K562 (cell line): ENCODE results near the gene ITGA3. TPM values are rescaled to one million over a fixed set of nuclear protein-coding genes. Genes with fewer than 3 reads are reported as not detected.

Experiments used
- BMI1 ChIP-seq: fragments of 150-350 bp; IDR thresholded peaks from 2 replicates; pipeline ENCODE4 v1.6.1; 2014; ENCODE audit warnings: low read length
- KDM2B ChIP-seq: fragments of 250-450 bp; sonication (Bioruptor Pico); IDR thresholded peaks from 2 replicates; pipeline ENCODE4 v1.8.0; 2021; ENCODE audit warnings: mild to moderate bottlenecking, moderate library complexity
- MAZ ChIP-seq, 2 experiments: fragments of 450-650 bp in 1 of 2; sonication (generic) in 1 of 2; formaldehyde crosslinking; IDR thresholded peaks in 1 of 2; conservative IDR thresholded peaks in 1 of 2; 2 replicates each; pipeline versions ENCODE4 v1.4.0 to v1.5.0; 2020; ENCODE audit warnings: mild to moderate bottlenecking in 1 of 2, missing genetic modification reagents in 1 of 2
- NRF1 ChIP-seq, 2 experiments: fragments of 450-650 bp; IDR thresholded peaks in 1 of 2; conservative IDR thresholded peaks in 1 of 2; 2 replicates each; pipeline ENCODE4 v1.6.1; 2014; ENCODE audit warnings: mild to moderate bottlenecking in 2 of 2
- ZNF699 ChIP-seq: fragments of 250-450 bp; sonication (Bioruptor Pico); IDR thresholded peaks from 2 replicates; pipeline ENCODE4 v1.8.0; 2021; ENCODE audit warnings: mild to moderate bottlenecking, moderate library complexity; ENCODE audit not compliant: insufficient replicate concordance
- polyA plus RNA-seq, 8 experiments: library from polyadenylated mRNA; depleted of rRNA in 4 of 8; stranded (reverse) in 5 of 8; unstranded in 3 of 8; fragments of >200 nt; fragmentation: Nextera tagmentation in 2 of 8; fragmentation: Illumina TruSeq in 1 of 8; extraction: Ambion mirVana in 2 of 8; extraction: Trizol in 1 of 8; gene quantifications; 2 replicates each; pipeline versions ENCODE4 v1.2.1 to v1.2.3, GENCODE V29; 2011 to 2014; ENCODE audit warnings: inconsistent platforms in 1 of 8, missing spikeins in 1 of 8
- total RNA-seq, 7 experiments: library from RNA; depleted of rRNA in 6 of 7; stranded (reverse); fragments of >200 nt in 6 of 7; fragmentation: Illumina TruSeq in 2 of 7; extraction: Trizol in 2 of 7; gene quantifications; 2 replicates each; pipeline versions ENCODE4 v1.2.1 to v1.2.3, GENCODE V29; 2011 to 2021; ENCODE audit warnings: low replicate concordance in 1 of 7
- TF ChIP-seq, protein P1 (sequence below): fragments of 450-650 bp; formaldehyde crosslinking; IDR thresholded peaks from 2 replicates; pipeline ENCODE4 v1.4.0; 2020; ENCODE audit warnings: mild to moderate bottlenecking
- TF ChIP-seq, protein P2 (sequence below): fragments of 250-450 bp; sonication (Bioruptor Pico); IDR thresholded peaks from 2 replicates; pipeline ENCODE4 v1.8.0; 2021; ENCODE audit warnings: moderate library complexity, mild to moderate bottlenecking, inconsistent platforms
- TF ChIP-seq, protein P3 (sequence below): sonication (generic); formaldehyde crosslinking; IDR thresholded peaks from 2 replicates; pipeline ENCODE4 v1.8.0; 2022; ENCODE audit warnings: mild to moderate bottlenecking, low read depth, missing genetic modification reagents
- TF ChIP-seq, protein P4 (sequence below): sonication (generic); formaldehyde crosslinking; IDR thresholded peaks from 2 replicates; pipeline ENCODE4 v1.8.1; 2023; ENCODE audit warnings: mild to moderate bottlenecking, missing genetic modification reagents
- TF ChIP-seq, protein P5 (sequence below): fragments of 200-800 bp; sonication (Bioruptor generic); IDR thresholded peaks from 2 replicates; pipeline ENCODE4 v1.6.1; 2017; ENCODE audit warnings: missing genetic modification characterization, missing compliant biosample characterization
- TF ChIP-seq, protein P6 (sequence below): fragments of 150-350 bp; IDR thresholded peaks from 2 replicates; pipeline ENCODE4 v1.6.1; 2014; ENCODE audit warnings: low read depth, mild to moderate bottlenecking, low read length, borderline replicate concordance
- TF ChIP-seq, protein P7 (sequence below): sonication (generic); formaldehyde crosslinking; IDR thresholded peaks from 2 replicates; pipeline ENCODE4 v1.8.0; 2023; ENCODE audit warnings: mild to moderate bottlenecking, missing genetic modification reagents

Gene ITGA3
- total and polyA plus RNA-seq, 9 of the 15 experiments (the other 6 are each of a cell fraction or from before 2014, with no cell fraction given) = 0.03 to 0.75 (median 0.14) TPM; not detected in 2

DNA sequence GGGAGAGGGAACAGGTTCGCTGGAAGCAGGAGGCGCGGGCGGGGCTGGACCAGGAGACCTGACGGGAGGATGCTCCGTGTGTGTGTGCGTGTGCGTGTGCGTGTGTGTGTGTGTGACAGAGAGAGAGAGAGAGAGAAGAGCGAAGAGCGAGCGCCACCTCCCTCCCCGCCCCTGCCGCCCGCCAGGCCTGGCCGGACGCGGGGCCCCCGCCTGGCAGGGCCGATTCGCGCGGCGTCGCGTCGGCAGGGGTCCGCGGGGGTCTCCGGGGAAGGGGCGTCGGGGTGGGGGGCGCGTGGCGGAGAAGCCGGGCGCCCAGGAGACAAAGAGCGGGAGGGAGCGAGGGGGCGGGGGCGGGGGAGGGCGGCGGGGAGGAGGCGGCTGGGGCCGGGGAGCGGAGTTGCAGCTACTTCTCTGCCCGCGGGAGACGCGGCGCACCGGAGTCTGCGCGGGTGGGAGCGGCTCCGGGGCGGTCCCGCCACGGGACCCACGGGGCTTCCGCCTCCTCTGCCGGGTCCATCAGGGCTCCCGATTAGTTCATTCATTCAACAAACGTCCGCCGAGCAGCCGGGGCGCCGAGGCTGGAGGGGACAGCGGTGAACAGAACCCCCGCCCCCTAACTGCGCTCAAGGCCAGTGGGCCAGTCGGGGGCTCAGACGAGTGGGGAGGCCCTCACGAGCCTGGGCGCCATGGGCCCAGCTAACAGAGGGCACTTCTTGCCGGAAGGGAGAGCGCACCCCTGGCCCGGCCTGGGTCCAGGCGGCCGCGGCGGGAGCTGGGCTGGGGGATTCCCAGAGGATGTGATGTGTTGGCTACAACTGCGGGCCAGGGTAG is 74.0 kb downstream of the ITGA3 start, which contains the start of gene SAMD14 (continued):
- TF ChIP-seq, protein P1, sequence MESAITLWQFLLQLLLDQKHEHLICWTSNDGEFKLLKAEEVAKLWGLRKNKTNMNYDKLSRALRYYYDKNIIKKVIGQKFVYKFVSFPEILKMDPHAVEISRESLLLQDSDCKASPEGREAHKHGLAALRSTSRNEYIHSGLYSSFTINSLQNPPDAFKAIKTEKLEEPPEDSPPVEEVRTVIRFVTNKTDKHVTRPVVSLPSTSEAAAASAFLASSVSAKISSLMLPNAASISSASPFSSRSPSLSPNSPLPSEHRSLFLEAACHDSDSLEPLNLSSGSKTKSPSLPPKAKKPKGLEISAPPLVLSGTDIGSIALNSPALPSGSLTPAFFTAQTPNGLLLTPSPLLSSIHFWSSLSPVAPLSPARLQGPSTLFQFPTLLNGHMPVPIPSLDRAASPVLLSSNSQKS (CRISPR knock-in tag) = no peak
- TF ChIP-seq, protein P2, sequence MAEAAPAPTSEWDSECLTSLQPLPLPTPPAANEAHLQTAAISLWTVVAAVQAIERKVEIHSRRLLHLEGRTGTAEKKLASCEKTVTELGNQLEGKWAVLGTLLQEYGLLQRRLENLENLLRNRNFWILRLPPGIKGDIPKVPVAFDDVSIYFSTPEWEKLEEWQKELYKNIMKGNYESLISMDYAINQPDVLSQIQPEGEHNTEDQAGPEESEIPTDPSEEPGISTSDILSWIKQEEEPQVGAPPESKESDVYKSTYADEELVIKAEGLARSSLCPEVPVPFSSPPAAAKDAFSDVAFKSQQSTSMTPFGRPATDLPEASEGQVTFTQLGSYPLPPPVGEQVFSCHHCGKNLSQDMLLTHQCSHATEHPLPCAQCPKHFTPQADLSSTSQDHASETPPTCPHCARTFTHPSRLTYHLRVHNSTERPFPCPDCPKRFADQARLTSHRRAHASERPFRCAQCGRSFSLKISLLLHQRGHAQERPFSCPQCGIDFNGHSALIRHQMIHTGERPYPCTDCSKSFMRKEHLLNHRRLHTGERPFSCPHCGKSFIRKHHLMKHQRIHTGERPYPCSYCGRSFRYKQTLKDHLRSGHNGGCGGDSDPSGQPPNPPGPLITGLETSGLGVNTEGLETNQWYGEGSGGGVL (CRISPR knock-in tag) = no peak
- TF ChIP-seq, protein P3, sequence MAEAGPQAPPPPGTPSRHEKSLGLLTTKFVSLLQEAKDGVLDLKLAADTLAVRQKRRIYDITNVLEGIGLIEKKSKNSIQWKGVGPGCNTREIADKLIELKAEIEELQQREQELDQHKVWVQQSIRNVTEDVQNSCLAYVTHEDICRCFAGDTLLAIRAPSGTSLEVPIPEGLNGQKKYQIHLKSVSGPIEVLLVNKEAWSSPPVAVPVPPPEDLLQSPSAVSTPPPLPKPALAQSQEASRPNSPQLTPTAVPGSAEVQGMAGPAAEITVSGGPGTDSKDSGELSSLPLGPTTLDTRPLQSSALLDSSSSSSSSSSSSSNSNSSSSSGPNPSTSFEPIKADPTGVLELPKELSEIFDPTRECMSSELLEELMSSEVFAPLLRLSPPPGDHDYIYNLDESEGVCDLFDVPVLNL (CRISPR knock-in tag) = no peak
- TF ChIP-seq BMI1 (no peak), NRF1 (conservative IDR thresholded peaks at IDR 0.05 in 1 of 2, IDR thresholded peaks at IDR 0.05 in 1 of 2) (peak; percentile 69 to 74; a peak in 3 of 4 replicates), KDM2B (CRISPR knock-in tag) (no peak), ZNF699 (no peak), MAZ (CRISPR knock-in tag; conservative IDR thresholded peaks at IDR 0.05 in 1 of 2, IDR thresholded peaks at IDR 0.05 in 1 of 2) (0 out of 4 replicates have a peak, but pooled peaks of 1 of the 2 experiments have one; percentile 1)
- TF ChIP-seq, protein P4, sequence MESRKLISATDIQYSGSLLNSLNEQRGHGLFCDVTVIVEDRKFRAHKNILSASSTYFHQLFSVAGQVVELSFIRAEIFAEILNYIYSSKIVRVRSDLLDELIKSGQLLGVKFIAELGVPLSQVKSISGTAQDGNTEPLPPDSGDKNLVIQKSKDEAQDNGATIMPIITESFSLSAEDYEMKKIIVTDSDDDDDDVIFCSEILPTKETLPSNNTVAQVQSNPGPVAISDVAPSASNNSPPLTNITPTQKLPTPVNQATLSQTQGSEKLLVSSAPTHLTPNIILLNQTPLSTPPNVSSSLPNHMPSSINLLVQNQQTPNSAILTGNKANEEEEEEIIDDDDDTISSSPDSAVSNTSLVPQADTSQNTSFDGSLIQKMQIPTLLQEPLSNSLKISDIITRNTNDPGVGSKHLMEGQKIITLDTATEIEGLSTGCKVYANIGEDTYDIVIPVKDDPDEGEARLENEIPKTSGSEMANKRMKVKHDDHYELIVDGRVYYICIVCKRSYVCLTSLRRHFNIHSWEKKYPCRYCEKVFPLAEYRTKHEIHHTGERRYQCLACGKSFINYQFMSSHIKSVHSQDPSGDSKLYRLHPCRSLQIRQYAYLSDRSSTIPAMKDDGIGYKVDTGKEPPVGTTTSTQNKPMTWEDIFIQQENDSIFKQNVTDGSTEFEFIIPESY (CRISPR knock-in tag) = peak; percentile 48; the same call in 1 of the 2 replicates
- TF ChIP-seq, protein P5, sequence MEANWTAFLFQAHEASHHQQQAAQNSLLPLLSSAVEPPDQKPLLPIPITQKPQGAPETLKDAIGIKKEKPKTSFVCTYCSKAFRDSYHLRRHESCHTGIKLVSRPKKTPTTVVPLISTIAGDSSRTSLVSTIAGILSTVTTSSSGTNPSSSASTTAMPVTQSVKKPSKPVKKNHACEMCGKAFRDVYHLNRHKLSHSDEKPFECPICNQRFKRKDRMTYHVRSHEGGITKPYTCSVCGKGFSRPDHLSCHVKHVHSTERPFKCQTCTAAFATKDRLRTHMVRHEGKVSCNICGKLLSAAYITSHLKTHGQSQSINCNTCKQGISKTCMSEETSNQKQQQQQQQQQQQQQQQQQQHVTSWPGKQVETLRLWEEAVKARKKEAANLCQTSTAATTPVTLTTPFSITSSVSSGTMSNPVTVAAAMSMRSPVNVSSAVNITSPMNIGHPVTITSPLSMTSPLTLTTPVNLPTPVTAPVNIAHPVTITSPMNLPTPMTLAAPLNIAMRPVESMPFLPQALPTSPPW = peak; percentile 80
- TF ChIP-seq, protein P6, sequence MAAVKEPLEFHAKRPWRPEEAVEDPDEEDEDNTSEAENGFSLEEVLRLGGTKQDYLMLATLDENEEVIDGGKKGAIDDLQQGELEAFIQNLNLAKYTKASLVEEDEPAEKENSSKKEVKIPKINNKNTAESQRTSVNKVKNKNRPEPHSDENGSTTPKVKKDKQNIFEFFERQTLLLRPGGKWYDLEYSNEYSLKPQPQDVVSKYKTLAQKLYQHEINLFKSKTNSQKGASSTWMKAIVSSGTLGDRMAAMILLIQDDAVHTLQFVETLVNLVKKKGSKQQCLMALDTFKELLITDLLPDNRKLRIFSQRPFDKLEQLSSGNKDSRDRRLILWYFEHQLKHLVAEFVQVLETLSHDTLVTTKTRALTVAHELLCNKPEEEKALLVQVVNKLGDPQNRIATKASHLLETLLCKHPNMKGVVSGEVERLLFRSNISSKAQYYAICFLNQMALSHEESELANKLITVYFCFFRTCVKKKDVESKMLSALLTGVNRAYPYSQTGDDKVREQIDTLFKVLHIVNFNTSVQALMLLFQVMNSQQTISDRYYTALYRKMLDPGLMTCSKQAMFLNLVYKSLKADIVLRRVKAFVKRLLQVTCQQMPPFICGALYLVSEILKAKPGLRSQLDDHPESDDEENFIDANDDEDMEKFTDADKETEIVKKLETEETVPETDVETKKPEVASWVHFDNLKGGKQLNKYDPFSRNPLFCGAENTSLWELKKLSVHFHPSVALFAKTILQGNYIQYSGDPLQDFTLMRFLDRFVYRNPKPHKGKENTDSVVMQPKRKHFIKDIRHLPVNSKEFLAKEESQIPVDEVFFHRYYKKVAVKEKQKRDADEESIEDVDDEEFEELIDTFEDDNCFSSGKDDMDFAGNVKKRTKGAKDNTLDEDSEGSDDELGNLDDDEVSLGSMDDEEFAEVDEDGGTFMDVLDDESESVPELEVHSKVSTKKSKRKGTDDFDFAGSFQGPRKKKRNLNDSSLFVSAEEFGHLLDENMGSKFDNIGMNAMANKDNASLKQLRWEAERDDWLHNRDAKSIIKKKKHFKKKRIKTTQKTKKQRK = no peak
- TF ChIP-seq, protein P7, sequence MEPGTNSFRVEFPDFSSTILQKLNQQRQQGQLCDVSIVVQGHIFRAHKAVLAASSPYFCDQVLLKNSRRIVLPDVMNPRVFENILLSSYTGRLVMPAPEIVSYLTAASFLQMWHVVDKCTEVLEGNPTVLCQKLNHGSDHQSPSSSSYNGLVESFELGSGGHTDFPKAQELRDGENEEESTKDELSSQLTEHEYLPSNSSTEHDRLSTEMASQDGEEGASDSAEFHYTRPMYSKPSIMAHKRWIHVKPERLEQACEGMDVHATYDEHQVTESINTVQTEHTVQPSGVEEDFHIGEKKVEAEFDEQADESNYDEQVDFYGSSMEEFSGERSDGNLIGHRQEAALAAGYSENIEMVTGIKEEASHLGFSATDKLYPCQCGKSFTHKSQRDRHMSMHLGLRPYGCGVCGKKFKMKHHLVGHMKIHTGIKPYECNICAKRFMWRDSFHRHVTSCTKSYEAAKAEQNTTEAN (CRISPR knock-in tag) = no peak
